HG03460 (cell line): ENCODE measurements around the gene H2BK1.

Experiments used
- ATAC-seq: cut with Tn5 transposase; IDR thresholded peaks from one replicate; pipeline ENCODE4 v1.9.1; 2021; ENCODE audit not compliant: unreplicated experiment

The H2BK1 gene

DNA sequence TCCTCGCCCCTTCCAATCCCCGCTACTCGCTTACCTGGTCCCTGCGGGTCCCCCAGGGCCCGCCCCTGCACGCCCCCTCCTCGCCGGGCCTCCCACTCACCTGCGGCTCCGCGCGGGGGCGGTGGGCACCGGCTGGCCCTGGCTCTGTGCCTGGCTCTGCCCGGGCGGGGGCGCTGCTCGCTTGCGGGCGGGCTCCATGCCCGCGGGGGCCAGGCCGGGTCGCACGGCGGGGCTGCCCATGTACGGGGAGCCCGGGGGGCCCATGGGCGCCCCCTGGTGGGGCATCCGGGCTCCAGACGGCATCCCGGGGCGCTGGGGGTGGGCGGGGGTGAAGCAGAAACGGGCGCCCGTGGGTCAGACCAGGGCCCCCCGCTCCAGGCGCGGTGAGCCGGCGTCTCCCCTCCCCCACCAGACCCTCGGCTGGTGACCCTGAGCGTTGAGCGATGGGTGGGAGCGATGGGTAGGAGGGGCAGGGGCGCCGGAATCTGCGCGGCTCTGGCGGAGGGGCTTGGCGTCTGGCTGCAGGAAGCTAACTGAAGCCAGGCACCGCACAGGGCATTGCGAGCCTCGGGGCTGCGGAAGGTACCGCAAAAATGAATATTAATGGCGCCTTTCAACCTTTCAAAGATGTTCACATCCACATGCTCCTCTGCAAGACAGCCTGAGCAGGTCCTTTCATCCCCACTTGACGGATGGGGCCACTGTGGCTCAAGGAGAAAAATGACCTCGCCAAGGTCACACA, 35.2 kb upstream of the H2BK1 start:
- no peak for ATAC-seq

DNA sequence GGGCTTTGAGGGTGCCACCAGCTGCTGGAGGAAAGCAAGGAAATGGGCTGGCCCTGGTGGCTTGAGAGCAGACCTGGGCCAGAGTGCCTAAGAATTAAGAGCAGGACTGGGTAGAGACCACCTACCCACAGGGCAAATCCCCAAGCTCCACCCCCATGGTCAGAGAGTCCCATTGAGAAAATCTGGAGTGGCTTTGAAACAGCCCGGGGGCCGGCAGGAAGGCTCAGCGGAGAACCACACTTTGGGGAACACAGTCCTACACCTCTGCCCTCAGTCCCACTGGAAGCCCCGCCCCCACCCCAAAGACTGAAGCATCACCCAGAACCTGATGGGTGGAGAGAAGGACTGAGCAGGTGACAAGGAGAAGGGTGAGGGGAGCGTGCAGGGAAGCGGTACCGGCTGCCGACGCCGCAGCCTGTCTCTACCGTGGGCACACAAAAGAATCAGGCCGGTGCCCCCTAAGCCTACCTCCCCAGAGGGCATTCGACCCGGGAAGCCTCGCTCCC, 34.6 kb upstream of the H2BK1 start:
- ATAC-seq: no peak

DNA sequence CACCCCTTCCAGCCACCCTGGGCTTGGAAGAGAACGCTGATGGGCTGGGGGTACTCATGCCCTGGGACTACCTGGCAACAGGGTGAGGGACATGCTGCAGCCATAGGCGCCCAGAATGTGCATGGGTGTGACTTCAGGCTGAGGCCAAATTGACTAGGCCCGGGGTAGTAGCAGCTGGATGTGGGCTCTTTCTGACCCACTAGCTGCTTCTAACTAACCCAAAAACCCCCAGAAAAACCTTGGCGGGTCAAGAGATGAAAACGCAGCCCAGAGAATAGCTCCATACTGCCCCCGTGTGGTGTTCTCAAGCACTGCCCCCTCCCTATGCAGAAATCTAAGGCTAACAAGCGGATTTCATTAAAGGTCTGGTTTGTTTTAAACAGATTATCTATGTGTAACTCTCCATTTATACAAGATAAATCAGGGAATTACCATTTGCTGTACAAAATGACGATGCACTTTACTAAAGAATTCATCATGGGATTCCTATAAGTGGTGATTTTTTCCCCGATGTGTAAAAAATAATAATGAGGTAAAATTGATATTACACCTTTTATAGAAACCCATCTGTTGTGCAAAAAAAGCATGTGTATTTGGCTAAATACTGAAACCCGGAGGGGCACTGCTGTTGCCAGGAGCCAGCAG, 34.0 kb upstream of the H2BK1 start:
- ATAC-seq: no peak

DNA sequence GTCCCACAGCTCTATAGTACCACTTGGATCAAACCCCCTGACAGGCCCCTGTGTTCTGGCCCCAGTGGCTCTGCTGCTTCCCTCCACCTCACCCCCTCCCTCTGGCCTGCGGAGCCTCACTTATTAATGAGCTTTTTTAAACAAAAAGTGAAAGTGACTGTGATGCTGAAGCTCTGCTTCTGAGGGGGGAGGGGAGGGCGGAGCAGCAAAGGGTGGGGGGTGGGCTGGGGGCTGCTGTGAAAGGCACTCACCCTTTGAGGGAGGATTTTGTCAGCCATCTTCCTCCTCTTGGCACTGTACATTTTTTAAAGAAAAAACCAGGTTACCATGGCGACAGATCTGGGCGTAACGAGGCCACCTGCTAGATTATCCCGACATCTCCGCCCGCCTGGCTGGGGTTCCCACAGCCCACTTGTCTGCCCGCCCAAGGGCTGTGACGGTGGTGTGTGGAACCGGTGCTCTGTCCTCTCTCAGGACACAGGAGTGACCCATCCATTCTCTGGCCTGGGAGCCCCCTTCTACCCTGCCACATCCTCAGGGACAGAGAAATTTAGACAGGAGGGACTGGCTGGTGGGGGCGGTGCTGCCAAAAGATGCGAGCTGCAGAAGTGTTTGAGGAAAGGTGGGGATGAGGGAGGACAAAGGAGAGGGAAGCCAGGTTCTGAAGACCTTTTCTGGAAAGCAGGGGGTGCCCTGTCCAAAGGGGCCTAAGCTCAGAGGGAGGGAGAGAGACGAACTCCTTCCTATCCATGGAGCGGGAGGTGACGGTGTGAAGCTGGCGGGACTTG, 33.3 kb upstream of the H2BK1 start:
- no peak for ATAC-seq

DNA sequence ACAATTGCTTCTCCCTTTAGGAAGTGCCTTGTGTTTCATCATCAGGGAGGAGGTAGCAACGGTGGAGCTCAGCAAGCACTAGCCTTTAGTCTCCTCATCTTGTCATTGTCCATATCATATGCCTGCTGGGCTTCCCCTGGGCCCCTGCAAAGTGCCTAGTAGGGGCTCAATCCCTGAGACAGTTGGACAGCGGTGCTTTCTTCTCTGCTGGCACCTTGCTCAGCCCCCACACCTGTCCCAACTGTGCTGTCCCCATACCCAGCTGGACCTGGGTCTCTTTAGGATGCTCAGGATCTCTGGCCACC, 32.7 kb upstream of the H2BK1 start:
- ATAC-seq: no peak

DNA sequence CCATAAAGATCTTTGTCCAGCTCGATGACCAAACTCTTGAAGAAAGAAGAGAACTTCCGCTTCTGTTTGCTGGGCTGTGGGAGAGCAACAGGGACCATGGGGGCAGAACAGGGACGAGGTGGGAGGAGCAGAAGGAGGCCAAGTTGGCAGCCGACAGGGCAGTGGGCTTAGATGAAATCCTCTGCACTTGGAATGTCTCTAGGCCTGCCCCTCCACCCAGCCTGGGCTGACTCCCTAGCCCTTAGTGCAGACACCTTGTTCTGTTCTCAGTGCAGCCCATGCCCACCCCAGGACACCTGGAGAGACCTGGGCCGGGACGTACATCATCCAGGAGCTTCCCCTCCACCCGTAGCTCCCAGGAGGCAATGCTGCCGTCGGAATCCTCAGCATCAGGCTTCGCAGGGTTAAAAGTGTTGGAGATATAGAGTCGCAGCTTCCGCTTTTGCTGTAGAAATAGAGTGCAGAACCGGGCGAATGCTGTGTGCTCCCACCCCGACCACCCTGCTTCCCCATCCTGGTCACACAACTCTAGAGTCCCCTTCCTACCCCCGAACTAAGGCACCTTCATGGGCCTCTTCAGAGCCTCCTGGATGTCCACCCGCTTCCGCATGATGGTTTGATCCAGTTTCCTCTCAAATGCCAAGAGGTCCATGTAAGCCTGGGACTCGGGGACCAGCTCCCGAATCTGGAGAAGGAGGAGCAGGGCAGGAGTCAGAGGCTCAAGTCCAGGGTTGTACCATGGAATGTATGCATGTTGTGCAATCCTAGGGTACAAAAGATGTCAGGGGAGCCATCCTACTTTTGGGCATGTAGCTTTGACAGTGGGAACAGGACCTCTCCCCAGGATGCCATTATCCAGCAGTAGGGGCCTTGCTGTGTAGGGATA, 32.1 kb upstream of the H2BK1 start:
- ATAC-seq: no peak

DNA sequence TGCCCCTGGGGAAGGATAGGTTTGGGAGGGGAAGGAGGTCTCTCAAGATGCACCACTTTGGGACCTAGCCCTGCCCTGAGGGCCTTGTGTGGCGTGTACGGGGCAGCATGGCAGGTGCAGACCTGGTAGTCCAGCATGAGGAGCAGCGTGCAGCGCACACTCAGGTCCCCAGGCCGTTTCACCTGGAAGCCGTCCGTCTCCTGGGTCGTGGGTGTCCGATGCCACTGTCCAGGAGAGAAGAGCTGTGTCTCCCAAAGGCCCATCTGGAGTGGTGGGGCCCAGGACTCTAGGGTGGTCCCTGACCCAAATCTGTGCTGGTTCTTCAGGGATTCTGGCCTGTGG, 31.4 kb upstream of the H2BK1 start:
- ATAC-seq: no peak

DNA sequence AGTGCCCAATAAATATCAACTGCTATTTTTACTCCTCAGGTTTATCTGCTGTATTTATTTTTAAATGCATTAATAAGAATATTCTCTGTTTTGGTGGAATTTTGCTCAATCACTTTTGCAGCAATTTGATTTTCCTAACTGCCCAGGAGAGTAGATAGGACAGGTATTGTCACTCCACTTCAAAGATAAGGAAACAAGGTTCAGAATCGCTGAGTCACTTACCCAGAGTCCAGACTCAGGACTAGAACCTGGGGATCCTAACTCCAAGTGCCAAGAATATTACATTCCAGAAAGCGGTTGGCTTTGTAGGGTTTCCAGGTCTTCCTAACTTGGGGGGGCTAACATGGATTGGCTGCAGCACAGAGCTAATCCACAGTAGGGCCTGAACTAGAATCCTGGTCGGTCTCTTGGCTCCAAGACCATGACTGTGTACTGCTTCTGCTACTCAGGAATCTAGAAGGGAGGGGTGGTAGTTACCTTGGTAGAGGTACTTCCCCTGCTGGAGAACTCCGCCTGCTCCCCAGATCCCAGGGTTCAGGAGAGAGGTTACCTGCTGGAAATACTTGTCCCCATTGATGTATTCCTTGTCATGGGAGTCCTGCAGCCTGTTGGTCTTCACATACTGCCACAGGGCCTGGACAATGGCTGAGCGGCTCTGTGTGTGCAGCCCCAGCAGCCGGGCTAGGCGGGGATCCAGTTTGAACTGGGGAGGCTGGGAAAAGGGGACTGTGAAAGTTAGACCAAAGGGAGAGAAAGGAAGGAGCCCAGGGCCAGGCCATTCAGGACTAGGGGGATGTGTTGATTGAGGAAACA, 30.9 kb upstream of the H2BK1 start:
- no peak for ATAC-seq

DNA sequence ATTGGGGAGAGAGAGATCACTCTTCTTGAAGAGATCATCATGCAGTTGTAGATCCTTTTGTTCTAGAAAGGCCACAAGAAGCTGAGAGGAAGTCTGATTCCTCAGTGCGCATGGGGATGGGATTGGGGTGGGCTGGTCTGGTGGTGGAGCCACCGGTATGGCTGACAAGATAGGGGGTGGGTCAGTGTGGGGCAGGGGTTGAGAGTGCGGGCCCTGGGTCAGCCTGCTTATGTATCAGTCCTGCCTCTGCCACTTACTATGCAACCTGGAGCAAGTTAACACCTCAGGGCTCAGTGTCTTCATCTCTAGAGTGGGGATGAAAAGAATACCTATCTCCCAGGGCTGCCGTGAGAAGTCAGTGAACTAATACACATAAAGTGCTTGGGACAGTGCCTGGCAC, 30.2 kb upstream of the H2BK1 start:
- no peak for ATAC-seq

DNA sequence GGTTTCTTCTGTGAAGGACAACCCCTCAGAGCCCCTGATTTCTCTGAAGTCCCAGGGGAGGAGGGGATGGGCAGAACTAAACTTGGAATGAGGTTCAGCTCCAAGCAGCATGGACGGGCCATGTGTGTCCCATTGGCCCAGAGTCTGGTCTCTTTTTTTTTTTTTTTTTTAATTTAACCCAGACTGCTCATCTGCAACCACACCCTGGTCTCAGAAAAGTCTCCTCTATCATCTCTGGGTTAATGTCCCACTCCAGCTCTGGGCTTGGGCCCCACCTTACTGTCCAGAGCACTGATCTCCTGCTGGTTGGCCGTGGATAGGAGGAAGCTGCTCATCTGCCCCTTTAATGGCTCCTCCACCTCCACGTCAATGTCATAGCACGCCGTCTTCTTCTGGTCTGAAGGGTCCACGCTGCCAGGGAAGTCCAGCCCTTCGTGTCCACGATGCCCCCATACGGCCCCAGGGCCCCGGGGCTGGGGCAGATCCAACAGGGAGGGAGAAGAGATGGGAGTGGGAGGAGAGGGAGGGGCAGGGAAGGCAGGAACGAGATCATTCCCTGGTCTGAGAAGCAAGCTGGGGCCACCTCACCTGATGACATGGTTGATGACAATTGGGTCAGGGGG, 29.7 kb upstream of the H2BK1 start:
- no peak for ATAC-seq

DNA sequence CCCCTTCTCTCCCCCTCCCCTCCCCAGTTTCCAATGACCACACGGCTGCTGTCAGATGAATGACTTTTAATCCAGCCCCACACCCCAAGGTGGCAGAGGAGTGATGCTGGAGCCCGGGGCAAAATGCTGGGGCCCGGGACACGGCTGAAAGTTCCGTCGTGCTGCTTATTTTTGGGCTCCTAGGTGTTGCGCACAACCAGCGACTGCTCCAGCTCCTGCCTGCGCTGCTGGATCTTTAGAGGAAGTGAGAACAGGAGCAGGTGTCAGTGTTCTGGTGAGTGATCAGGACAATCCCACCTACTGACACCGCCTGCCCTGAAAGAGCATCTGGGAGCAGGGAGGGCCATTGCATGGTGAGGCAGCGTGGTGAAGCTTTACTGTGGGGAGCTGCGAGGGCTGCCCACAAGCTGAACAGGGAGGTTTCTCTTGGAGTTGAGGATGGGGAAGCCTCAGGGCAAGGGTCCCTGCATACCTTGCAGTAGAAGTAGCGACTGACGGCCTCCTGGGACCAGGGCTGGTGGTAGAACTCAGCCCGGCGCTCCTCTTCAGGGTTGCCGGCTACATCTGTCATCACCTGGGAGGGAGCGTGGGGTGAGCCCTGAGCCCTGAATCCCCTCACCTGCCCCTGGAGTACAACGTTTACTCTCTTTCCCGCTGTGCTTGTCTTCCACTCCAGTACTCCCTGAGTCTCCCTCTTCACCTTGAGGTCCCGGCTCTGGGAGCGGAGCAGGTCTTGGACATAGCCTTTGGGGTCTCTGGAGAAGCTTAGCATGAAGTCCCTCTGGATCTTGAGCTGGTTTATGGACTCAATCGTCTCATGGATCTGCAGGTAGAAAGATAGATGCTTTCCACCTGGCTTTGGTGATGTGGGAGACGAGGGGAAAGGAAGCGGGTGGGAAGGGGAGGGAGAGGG, 28.9 kb upstream of the H2BK1 start:
- ATAC-seq: no peak

DNA sequence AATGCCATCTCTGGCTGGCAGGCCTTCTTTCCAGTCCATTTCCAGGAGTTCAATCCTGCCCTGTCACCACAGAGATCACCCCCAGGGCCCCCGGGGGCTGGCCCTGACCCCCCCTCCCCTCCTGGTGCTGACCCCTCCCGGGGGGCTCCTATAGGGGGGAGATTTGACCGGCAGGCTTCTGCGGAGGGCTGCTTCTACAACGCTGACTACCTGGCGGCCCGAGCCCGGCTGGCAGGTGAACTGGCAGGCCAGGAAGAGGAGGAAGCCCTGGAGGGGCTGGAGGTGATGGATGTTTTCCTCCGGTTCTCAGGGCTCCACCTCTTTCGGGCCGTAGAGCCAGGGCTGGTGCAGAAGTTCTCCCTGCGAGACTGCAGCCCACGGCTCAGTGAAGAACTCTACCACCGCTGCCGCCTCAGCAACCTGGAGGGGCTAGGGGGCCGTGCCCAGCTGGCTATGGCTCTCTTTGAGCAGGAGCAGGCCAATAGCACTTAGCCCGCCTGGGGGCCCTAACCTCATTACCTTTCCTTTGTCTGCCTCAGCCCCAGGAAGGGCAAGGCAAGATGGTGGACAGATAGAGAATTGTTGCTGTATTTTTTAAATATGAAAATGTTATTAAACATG, 28.0 kb upstream of the H2BK1 start:
- no peak for ATAC-seq

DNA sequence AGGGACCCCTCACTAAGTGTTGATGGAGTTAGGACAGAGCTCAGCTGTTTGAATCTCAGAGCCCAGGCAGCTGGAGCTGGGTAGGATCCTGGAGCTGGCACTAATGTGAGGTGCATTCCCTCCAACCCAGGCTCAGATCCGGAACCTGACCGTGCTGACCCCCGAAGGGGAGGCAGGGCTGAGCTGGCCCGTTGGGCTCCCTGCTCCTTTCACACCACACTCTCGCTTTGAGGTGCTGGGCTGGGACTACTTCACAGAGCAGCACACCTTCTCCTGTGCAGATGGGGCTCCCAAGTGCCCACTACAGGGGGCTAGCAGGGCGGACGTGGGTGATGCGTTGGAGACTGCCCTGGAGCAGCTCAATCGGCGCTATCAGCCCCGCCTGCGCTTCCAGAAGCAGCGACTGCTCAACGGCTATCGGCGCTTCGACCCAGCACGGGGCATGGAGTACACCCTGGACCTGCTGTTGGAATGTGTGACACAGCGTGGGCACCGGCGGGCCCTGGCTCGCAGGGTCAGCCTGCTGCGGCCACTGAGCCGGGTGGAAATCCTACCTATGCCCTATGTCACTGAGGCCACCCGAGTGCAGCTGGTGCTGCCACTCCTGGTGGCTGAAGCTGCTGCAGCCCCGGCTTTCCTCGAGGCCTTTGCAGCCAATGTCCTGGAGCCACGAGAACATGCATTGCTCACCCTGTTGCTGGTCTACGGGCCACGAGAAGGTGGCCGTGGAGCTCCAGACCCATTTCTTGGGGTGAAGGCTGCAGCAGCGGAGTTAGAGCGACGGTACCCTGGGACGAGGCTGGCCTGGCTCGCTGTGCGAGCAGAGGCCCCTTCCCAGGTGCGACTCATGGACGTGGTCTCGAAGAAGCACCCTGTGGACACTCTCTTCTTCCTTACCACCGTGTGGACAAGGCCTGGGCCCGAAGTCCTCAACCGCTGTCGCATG, 27.2 kb upstream of the H2BK1 start:
- no peak for ATAC-seq

DNA sequence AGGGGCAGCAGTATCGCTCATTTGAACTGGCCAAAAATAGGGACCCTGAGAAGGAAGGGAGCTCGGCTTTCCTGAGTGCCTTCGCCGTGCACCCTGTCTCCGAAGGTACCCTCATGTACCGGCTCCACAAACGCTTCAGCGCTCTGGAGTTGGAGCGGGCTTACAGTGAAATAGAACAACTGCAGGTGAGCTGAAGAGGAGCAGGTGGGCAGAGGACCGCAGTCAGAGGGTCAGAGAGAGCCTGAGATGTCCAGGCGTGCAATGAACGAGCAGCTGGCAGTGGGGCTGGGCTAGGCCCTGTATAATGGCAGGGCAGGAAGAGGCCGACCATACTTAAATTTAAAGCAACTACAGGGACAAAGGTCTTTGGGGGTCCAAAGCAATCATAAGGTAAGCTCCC, 26.1 kb upstream of the H2BK1 start:
- no peak for ATAC-seq

DNA sequence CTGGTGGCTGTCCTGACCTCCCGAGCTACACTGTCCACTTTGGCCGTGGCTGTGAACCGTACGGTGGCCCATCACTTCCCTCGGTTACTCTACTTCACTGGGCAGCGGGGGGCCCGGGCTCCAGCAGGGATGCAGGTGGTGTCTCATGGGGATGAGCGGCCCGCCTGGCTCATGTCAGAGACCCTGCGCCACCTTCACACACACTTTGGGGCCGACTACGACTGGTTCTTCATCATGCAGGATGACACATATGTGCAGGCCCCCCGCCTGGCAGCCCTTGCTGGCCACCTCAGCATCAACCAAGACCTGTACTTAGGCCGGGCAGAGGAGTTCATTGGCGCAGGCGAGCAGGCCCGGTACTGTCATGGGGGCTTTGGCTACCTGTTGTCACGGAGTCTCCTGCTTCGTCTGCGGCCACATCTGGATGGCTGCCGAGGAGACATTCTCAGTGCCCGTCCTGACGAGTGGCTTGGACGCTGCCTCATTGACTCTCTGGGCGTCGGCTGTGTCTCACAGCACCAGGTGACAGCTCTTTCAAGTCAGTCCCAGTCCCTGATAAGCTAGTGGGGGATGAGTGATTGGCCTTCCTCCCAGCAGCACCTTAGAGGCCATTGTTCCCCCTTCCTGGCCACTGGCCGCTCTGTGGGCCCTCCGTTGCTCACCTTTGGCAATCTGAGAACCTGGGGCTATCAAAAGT, 25.0 kb upstream of the H2BK1 start:
- no peak for ATAC-seq

DNA sequence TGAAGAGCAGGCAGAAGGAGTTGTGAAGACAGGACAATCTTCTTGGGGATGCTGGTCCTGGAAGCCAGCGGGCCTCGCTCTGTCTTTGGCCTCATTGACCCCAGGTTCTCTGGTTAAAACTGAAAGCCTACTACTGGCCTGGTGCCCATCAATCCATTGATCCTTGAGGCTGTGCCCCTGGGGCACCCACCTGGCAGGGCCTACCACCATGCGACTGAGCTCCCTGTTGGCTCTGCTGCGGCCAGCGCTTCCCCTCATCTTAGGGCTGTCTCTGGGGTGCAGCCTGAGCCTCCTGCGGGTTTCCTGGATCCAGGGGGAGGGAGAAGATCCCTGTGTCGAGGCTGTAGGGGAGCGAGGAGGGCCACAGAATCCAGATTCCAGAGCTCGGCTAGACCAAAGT, 23.5 kb upstream of the H2BK1 start:
- no peak for ATAC-seq
